Transverse colon (tissue), 4 donors: ENCODE data around the gene SLC16A1. TPM values are rescaled to one million over a fixed set of nuclear protein-coding genes. Genes with fewer than 3 reads are reported as not detected.
"Not testable (repeated sequence)": the region's sequence is repeated elsewhere in the genome, so short reads cannot be mapped to it uniquely, and the experiment has no call there.

ENCODE experiments used
- DNase-seq: peaks from one replicate; pipeline ENCODE4 v3.0.0-alpha.2; 2019
- H3K27ac ChIP-seq, 4 donors: fragments of 200-600 bp; sonication (generic); 2 replicates each; pipeline ENCODE4 v1.5.1; 2016 to 2018; ENCODE audit warnings: inconsistent platforms in 4 of 4
- H3K27me3 ChIP-seq: fragments of 200-600 bp; sonication (generic); 2 replicates; pipeline ENCODE4 v1.5.1; 2017; ENCODE audit warnings: inconsistent platforms
- H3K36me3 ChIP-seq, 4 donors: fragments of 200-600 bp; sonication (generic); 2 replicates each; pipeline ENCODE4 v1.5.1; 2017 to 2019; ENCODE audit warnings: inconsistent platforms in 4 of 4
- H3K4me1 ChIP-seq, 4 donors: fragments of 200-600 bp; sonication (generic); 2 replicates each; pipeline ENCODE4 v1.5.1; 2017 to 2020; ENCODE audit warnings: inconsistent platforms in 4 of 4
- H3K4me3 ChIP-seq, 4 donors: fragments of 200-600 bp; sonication (generic); 1 replicate in 1 of 4; 2 replicates in 3 of 4; pipeline versions ENCODE4 v1.5.1 to v1.6.1; 2017 to 2019; ENCODE audit warnings: inconsistent platforms in 4 of 4
- H3K9me3 ChIP-seq, 2 donors: fragments of 200-600 bp; sonication (generic); 2 replicates each; pipeline ENCODE4 v1.5.1; 2017 to 2019; ENCODE audit warnings: inconsistent platforms in 2 of 2
- CTCF ChIP-seq, 5 experiments: fragments of 200-600 bp in 3 of 5; fragments of 450-650 bp in 2 of 5; sonication (generic) in 3 of 5; IDR thresholded peaks; 1 replicate in 2 of 5; 2 replicates in 3 of 5; pipeline ENCODE4 v1.5.1; 2016 to 2017; ENCODE audit warnings: antibody characterized with exemption in 5 of 5, inconsistent platforms in 3 of 5, mild to moderate bottlenecking in 2 of 5, moderate library complexity in 1 of 5
- EP300 ChIP-seq: sonication (generic); formaldehyde crosslinking; IDR thresholded peaks from one replicate; pipeline ENCODE4 v1.6.1; 2017; ENCODE audit warnings: antibody characterized with exemption, low read depth
- POLR2A ChIP-seq: fragments of 450-650 bp; IDR thresholded peaks from one replicate; pipeline ENCODE4 v1.6.1; 2016; ENCODE audit warnings: antibody characterized with exemption, mild to moderate bottlenecking, moderate library complexity
- POLR2AphosphoS5 ChIP-seq, 3 donors: sonication (generic); formaldehyde crosslinking; IDR thresholded peaks; one replicate each; pipeline ENCODE4 v1.6.1; 2016; ENCODE audit warnings: antibody characterized with exemption in 3 of 3
- WGBS, 2 donors: methylation state at CpG; one replicate each; pipeline ENCODE4 v1.1.5; 2018; ENCODE audit warnings: low coverage in 1 of 2; 5-methylcytosine and 5-hydroxymethylcytosine counted together
- in situ Hi-C, 4 donors: fragments of 200-750 bp; cut with MboI; loops; one replicate each; pipeline versions ENCODE4 v1.15.0 to v1.15.1; 2017; ENCODE audit warnings: low sequenced_read_pairs in 3 of 4, low pct_ligation_motif_present in 1 of 4, low pct_unique_long_range_greater_than_20kb in 1 of 4
- intact Hi-C: fragments of 100-400 bp; cut with DNase I; formaldehyde crosslinking; loops from one replicate; pipeline ENCODE4 v1.15.1; 2023; ENCODE audit warnings: low total_unique reads
- total RNA-seq, 4 donors: library from RNA; depleted of rRNA; stranded (reverse); fragments of >200 nt; gene quantifications; one replicate each; pipeline ENCODE4 v1.1.0, GENCODE V29; 2016

The SLC16A1 gene
- total RNA-seq, 4 donors from 2014 or later, result 21.5 to 177 (median 109) TPM

GRCh38 chr1:112964347-112964746 is 8.4 kb upstream of the SLC16A1 start:
- in situ Hi-C loops (no loop called here), intact Hi-C loops (no loop called here)
- no peaks in the 10 kb centered on the region for H3K9me3 ChIP-seq
- WGBS, 2 donors, result 94 to 95% methylated on average over 4 of the region's 4 CpGs
- no peak for TF ChIP-seq POLR2AphosphoS5 (IDR thresholded peaks at IDR 0.05)
- no peak for TF ChIP-seq POLR2A
- no peak overlapping the region for H3K27ac ChIP-seq
- DNase-seq, result no peak
- no peaks in the 10 kb centered on the region for H3K36me3 ChIP-seq
- H3K4me1 ChIP-seq, result peaks cover 0 to 4% (median 0%) of the 10 kb centered on the region in 4 donors
- no peak overlapping the region for H3K4me3 ChIP-seq
- no peaks in the 10 kb centered on the region for H3K27me3 ChIP-seq

- H3K4me3 ChIP-seq, result no peak overlapping the region
- peaks cover 0 to 31% (median 15%) of the 10 kb centered on the region in 4 donors for H3K4me1 ChIP-seq
- DNase-seq, result no peak
- no peak overlapping the region for H3K27ac ChIP-seq
- no peaks in the 10 kb centered on the region for H3K9me3 ChIP-seq
- in situ Hi-C loops, result no loop called here
- H3K36me3 ChIP-seq, result no peaks in the 10 kb centered on the region
- intact Hi-C loops, result no loop called here
- TF ChIP-seq POLR2A (no peak), CTCF (IDR thresholded peaks at IDR 0.05) (no peak), POLR2AphosphoS5 (IDR thresholded peaks at IDR 0.05) (no peak), EP300 (no peak)
- WGBS, 2 donors, result 98 to 100% methylated on average over 1 to 4 of the region's 4 CpGs
- no peaks in the 10 kb centered on the region for H3K27me3 ChIP-seq
Observed at GRCh38 chr1:112961072-112961471, 5.1 kb upstream of the SLC16A1 start.

GRCh38 chr1:112960384-112960783 is 4.4 kb upstream of the SLC16A1 start:
- H3K27ac ChIP-seq, result no peak overlapping the region
- WGBS, 2 donors, result 85 to 90% methylated on average over 3 of the region's 3 CpGs
- no peaks in the 10 kb centered on the region for H3K36me3 ChIP-seq
- in situ Hi-C loops, result no loop called here
- intact Hi-C loops, result no loop called here
- peaks cover 0 to 31% (median 15%) of the 10 kb centered on the region in 4 donors for H3K4me1 ChIP-seq
- no peaks in the 10 kb centered on the region for H3K9me3 ChIP-seq
- DNase-seq, result no peak
- no peaks in the 10 kb centered on the region for H3K27me3 ChIP-seq
- H3K4me3 ChIP-seq, result no peak overlapping the region
- no peak for TF ChIP-seq EP300
- no peak for TF ChIP-seq POLR2A
- no peak for TF ChIP-seq CTCF (IDR thresholded peaks at IDR 0.05)
- no peak for TF ChIP-seq POLR2AphosphoS5 (IDR thresholded peaks at IDR 0.05)

- in situ Hi-C loops, H3K36me3 ChIP-seq, DNase-seq, H3K27me3 ChIP-seq, H3K9me3 ChIP-seq: not testable (repeated sequence)
- Histone ChIP-seq H3K4me3 (peak overlapping the region in 1 of 4 donors; percentile 76), H3K27ac (peak overlapping the region; percentile 87 to 95 (median 91)), H3K4me1 (peaks cover 5 to 47% (median 26%) of the 10 kb centered on the region in 4 donors)
- 70 to 74% methylated on average over 2 to 7 of the region's 7 CpGs for WGBS, 2 donors
- intact Hi-C loops, result loop anchor here (5.0 kb wide), 1 partner anchor 39 kb away; no protein-coding TSS in a partner anchor
Observed at GRCh38 chr1:112958236-112958635, 2.2 kb upstream of the SLC16A1 start.

GRCh38 chr1:112957133-112957812 is 1.3 kb upstream of the SLC16A1 start:
- peak overlapping the region; percentile 42 to 80 (median 64) for H3K4me3 ChIP-seq
- no peaks in the 10 kb centered on the region for H3K9me3 ChIP-seq
- no peak for TF ChIP-seq POLR2A
- no peak for TF ChIP-seq EP300
- TF ChIP-seq POLR2AphosphoS5 (IDR thresholded peaks at IDR 0.05), result no peak
- no peak for TF ChIP-seq CTCF (IDR thresholded peaks at IDR 0.05)
- DNase-seq, result peak; percentile 23
- no peaks in the 10 kb centered on the region for H3K27me3 ChIP-seq
- in situ Hi-C loops (no loop called here), intact Hi-C loops (loop anchor here (5.0 kb wide), 1 partner anchor 40 kb away; no protein-coding TSS in a partner anchor)
- no peaks in the 10 kb centered on the region for H3K36me3 ChIP-seq
- H3K27ac ChIP-seq, result peak overlapping the region; percentile 87 to 95 (median 91)
- WGBS, 2 donors, result 20 to 41% methylated on average over 4 to 11 of the region's 11 CpGs
- peaks cover 5 to 47% (median 26%) of the 10 kb centered on the region in 4 donors for H3K4me1 ChIP-seq
